ENCODE measurements around the gene TRIM33. TPM values are rescaled to one million over a fixed set of nuclear protein-coding genes. Genes with fewer than 3 reads are reported as not detected.
"Not testable (repeated sequence)": the region's sequence is repeated elsewhere in the genome, so short reads cannot be mapped to it uniquely, and the experiment has no call there.

The TRIM33 gene
- total RNA-seq, 1 experiment from 2014 or later = 38.7 TPM

GRCh38 chr1:114485286-114485685, 25.7 kb downstream of the TRIM33 start:
- Histone ChIP-seq H3K4me3 (no peak overlapping the region), H4K20me1 (ENCODE audit: insufficient read depth) (peaks cover 41% of the 10 kb centered on the region), H3K36me3 (ENCODE audit: low read depth) (no peaks in the 10 kb centered on the region), H3K9me3 (ENCODE audit: insufficient read depth, low read depth) (peaks cover 4% of the 10 kb centered on the region; the same call in 1 of the 2 replicates), H3K27me3 (ENCODE audit: insufficient read depth, low read depth) (no peaks in the 10 kb centered on the region), H3K9me2 (ENCODE audit: insufficient read depth) (no peaks in the 10 kb centered on the region), H3F3A (ENCODE audit: insufficient read depth, low read depth) (peaks cover 7% of the 10 kb centered on the region; the same call in 1 of the 2 replicates), H2AFZ (no peak overlapping the region), H3K4me2 (no peak overlapping the region), H3K4me1 (replicated peaks; ENCODE audit: insufficient read depth) (0 out of 2 replicates have a peak, but pooled peaks cover 4% of the 10 kb centered on the region), H3K27ac (no peak overlapping the region), H3K79me2 (ENCODE audit: low read depth) (peaks cover 95% of the 10 kb centered on the region)
- intact Hi-C loops (cut with micrococcal nuclease; ENCODE audit: unreplicated experiment) = no loop called here
- CTCF ChIA-PET = no interaction called here
- no peak for DNase-seq
- TF ChIP-seq CTCF (conservative IDR thresholded peaks at IDR 0.05) (no peak), EZH2 (IDR thresholded peaks at IDR 0.05; ENCODE audit: low read depth) (no peak)
- BruUV-seq (replicated peaks) = no TSS peak
- POLR2A ChIA-PET (ENCODE audit: unreplicated experiment) = no interaction called here

GRCh38 chr1:114482585-114482984, 28.4 kb downstream of the TRIM33 start:
- intact Hi-C loops (cut with micrococcal nuclease; ENCODE audit: unreplicated experiment) = no loop called here
- CTCF ChIA-PET = no interaction called here
- Histone ChIP-seq H3K4me3 (no peak overlapping the region), H3F3A (ENCODE audit: insufficient read depth, low read depth) (peaks cover 4% of the 10 kb centered on the region; the same call in 1 of the 2 replicates), H3K4me1 (replicated peaks; ENCODE audit: insufficient read depth) (0 out of 2 replicates have a peak, but pooled peaks cover 4% of the 10 kb centered on the region), H3K27ac (no peak overlapping the region), H3K27me3 (ENCODE audit: insufficient read depth, low read depth) (no peaks in the 10 kb centered on the region), H4K20me1 (ENCODE audit: insufficient read depth) (peaks cover 18% of the 10 kb centered on the region), H3K36me3 (ENCODE audit: low read depth) (0 out of 2 replicates have a peak, but pooled peaks cover 4% of the 10 kb centered on the region), H3K9me3 (ENCODE audit: insufficient read depth, low read depth) (peaks cover 5% of the 10 kb centered on the region; the same call in 1 of the 2 replicates), H3K79me2 (ENCODE audit: low read depth) (peaks cover 96% of the 10 kb centered on the region), H3K4me2 (no peak overlapping the region), H2AFZ (no peak overlapping the region), H3K9me2 (ENCODE audit: insufficient read depth) (no peaks in the 10 kb centered on the region)
- BruUV-seq (replicated peaks) = no TSS peak
- POLR2A ChIA-PET (ENCODE audit: unreplicated experiment) = no interaction called here
- no peak for TF ChIP-seq EZH2 (IDR thresholded peaks at IDR 0.05; ENCODE audit: low read depth)
- TF ChIP-seq CTCF (conservative IDR thresholded peaks at IDR 0.05) = no peak
- peak; percentile 14 to 59 for DNase-seq

GRCh38 chr1:114479636-114480035, 31.4 kb downstream of the TRIM33 start:
- H3K9me2 ChIP-seq (ENCODE audit: insufficient read depth); H3K27me3 ChIP-seq (ENCODE audit: insufficient read depth, low read depth); H3K4me2 ChIP-seq; H2AFZ ChIP-seq; intact Hi-C loops (cut with micrococcal nuclease; ENCODE audit: unreplicated experiment); H3K4me1 ChIP-seq (replicated peaks; ENCODE audit: insufficient read depth); POLR2A ChIA-PET (ENCODE audit: unreplicated experiment); DNase-seq; H3K4me3 ChIP-seq; CTCF ChIA-PET; H3K27ac ChIP-seq; BruUV-seq (replicated peaks): not testable (repeated sequence)
- peaks cover 16% of the 10 kb centered on the region for H3K9me3 ChIP-seq (ENCODE audit: insufficient read depth, low read depth)
- peaks cover 11% of the 10 kb centered on the region for H3F3A ChIP-seq (ENCODE audit: insufficient read depth, low read depth)
- peaks cover 97% of the 10 kb centered on the region for H3K79me2 ChIP-seq (ENCODE audit: low read depth)
- peaks cover 14% of the 10 kb centered on the region; the same call in 1 of the 2 replicates for H4K20me1 ChIP-seq (ENCODE audit: insufficient read depth)
- H3K36me3 ChIP-seq (ENCODE audit: low read depth) = peaks cover 15% of the 10 kb centered on the region; the same call in 1 of the 2 replicates

- no peak overlapping the region for H3K4me2 ChIP-seq
- H3K79me2 ChIP-seq (ENCODE audit: low read depth) = peaks cover 97% of the 10 kb centered on the region
- peaks cover 14% of the 10 kb centered on the region; the same call in 1 of the 2 replicates for H4K20me1 ChIP-seq (ENCODE audit: insufficient read depth)
- H2AFZ ChIP-seq = no peak overlapping the region
- ChIA-PET POLR2A (ENCODE audit: unreplicated experiment) (no interaction called here), CTCF (no interaction called here)
- no peak for DNase-seq
- BruUV-seq (replicated peaks) = no TSS peak
- peaks cover 16% of the 10 kb centered on the region for H3F3A ChIP-seq (ENCODE audit: insufficient read depth, low read depth)
- TF ChIP-seq EZH2 (IDR thresholded peaks at IDR 0.05; ENCODE audit: low read depth) (no peak), CTCF (conservative IDR thresholded peaks at IDR 0.05) (no peak)
- H3K4me1 ChIP-seq (replicated peaks; ENCODE audit: insufficient read depth) = 0 out of 2 replicates have a peak, but pooled peaks cover 4% of the 10 kb centered on the region
- no peaks in the 10 kb centered on the region for H3K9me2 ChIP-seq (ENCODE audit: insufficient read depth)
- intact Hi-C loops (cut with micrococcal nuclease; ENCODE audit: unreplicated experiment) = no loop called here
- H3K27ac ChIP-seq = no peak overlapping the region
- H3K9me3 ChIP-seq (ENCODE audit: insufficient read depth, low read depth) = peaks cover 21% of the 10 kb centered on the region
- H3K36me3 ChIP-seq (ENCODE audit: low read depth) = peaks cover 15% of the 10 kb centered on the region; the same call in 1 of the 2 replicates
- no peaks in the 10 kb centered on the region for H3K27me3 ChIP-seq (ENCODE audit: insufficient read depth, low read depth)
- H3K4me3 ChIP-seq = no peak overlapping the region
Measured at GRCh38 chr1:114479134-114479533, 31.9 kb downstream of the TRIM33 start.

Data from PC-9 (cell line).